Stomach smooth muscle (tissue), 2 donors: Measurements from ENCODE around the gene UGT1A9.
"Not testable (repeated sequence)": the region's sequence is repeated elsewhere in the genome, so short reads cannot be mapped to it uniquely, and the experiment has no call there.

Experiments used
- H3K27ac ChIP-seq: one replicate; pipeline ENCODE4 v1.7.0; 2013; ENCODE audit warnings: mild to moderate bottlenecking, low read length, inconsistent platforms
- H3K27me3 ChIP-seq, 2 donors: one replicate each; pipeline ENCODE4 v1.7.0; 2013; ENCODE audit warnings: low read length in 2 of 2; ENCODE audit not compliant: insufficient read depth in 2 of 2, control insufficient read depth in 1 of 2
- H3K36me3 ChIP-seq, 2 donors: one replicate each; pipeline ENCODE4 v1.7.0; 2013; ENCODE audit warnings: low read length in 2 of 2; ENCODE audit not compliant: control insufficient read depth in 2 of 2, insufficient read depth in 2 of 2
- H3K4me1 ChIP-seq: one replicate; pipeline ENCODE4 v1.7.0; 2013; ENCODE audit warnings: low read length; ENCODE audit not compliant: control insufficient read depth, insufficient read depth
- H3K4me3 ChIP-seq, 2 donors: one replicate each; pipeline ENCODE4 v1.7.0; 2013; ENCODE audit warnings: low read length in 2 of 2
- H3K9ac ChIP-seq, 2 donors: one replicate each; pipeline ENCODE4 v1.7.0; 2013; ENCODE audit warnings: low read length in 2 of 2, mild to moderate bottlenecking in 1 of 2
- H3K9me3 ChIP-seq, 2 donors: one replicate each; pipeline ENCODE4 v1.7.0; 2013; ENCODE audit warnings: low read length in 2 of 2; ENCODE audit not compliant: control insufficient read depth in 2 of 2
- donor health status: healthy.
- donor health status: Pancreatic carcinoma.

UGT1A9 gene

GRCh38 chr2:233671290-233672161 lies at the start of gene UGT1A9:
UGT1A9 (plus strand) TSS chr2:233671898; CDS start chr2:233671935, 37 bp downstream.
- H3K4me1 ChIP-seq, result no peaks in the 10 kb centered on the region
- H3K27me3 ChIP-seq, result no peaks in the 10 kb centered on the region
- no peak within 1 kb of the TSS for H3K4me3 ChIP-seq
- H3K36me3 ChIP-seq, result no peaks in the 10 kb centered on the region
- H3K9ac ChIP-seq, result no peak within 1 kb of the TSS
- peaks cover 0 to 2% of the 10 kb centered on the region in 2 donors for H3K9me3 ChIP-seq
- H3K27ac ChIP-seq, result no peak within 1 kb of the TSS

DNA sequence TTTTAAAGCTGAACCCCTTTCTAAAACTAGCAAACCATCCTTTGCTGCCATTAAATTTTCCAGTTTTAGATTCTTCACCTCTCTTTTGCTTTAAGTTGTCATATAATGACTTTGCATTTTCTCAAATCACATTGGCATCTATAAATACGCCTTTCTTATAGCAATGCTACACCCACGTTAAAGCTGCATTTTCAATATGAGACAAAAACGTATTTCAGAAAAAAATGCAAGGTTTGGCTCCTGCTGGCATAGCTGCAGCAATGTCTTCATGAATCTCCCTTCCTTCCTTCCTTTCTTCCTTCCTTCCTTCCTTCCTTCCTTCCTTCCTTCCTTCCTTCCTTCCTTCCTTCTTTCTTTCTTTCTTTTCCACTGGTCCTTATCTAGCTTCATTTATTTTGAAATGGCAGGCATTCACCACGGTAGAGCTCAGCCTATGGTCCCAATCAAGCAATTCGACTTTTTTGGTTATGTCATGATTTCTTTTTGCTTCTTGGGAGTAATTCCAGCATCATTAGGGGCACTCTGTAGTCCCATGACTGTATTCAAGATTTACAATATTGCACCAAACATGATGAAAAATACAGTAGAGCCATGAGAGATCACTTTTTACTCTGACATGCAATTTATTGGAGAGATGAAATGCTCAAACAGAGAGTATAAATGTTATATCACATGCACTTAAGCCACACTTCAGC lies 44.2 kb upstream of the UGT1A9 start:
- no peaks in the 10 kb centered on the region for H3K4me1 ChIP-seq
- H3K9me3 ChIP-seq, result no peaks in the 10 kb centered on the region
- no peak overlapping the region for H3K9ac ChIP-seq
- no peak overlapping the region for H3K27ac ChIP-seq
- H3K27me3 ChIP-seq, result no peaks in the 10 kb centered on the region
- no peak overlapping the region for H3K4me3 ChIP-seq
- no peaks in the 10 kb centered on the region for H3K36me3 ChIP-seq

DNA sequence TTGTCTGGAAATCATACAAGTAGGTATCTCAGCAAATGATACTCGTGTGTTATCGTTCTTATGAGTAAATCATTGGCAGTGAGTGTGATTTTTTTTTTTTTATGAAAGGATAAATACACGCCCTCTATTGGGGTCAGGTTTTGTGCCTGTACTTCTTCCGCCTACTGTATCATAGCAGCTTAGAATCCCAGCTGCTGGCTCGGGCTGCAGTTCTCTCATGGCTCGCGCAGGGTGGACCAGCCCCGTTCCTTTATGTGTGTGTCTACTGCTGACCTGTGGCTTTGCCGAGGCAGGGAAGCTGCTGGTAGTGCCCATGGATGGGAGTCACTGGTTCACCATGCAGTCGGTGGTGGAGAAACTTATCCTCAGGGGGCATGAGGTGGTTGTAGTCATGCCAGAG lies 35.4 kb upstream of the UGT1A9 start, which contains the start of gene UGT1A10:
UGT1A10 (plus strand) TSS at position 143 of the 400 bp plus-strand sequence; CDS start at position 218, 75 bp downstream.
- H3K9me3 ChIP-seq, H3K27ac ChIP-seq, H3K27me3 ChIP-seq, H3K9ac ChIP-seq, H3K4me1 ChIP-seq, H3K4me3 ChIP-seq, H3K36me3 ChIP-seq: not testable (repeated sequence)

DNA sequence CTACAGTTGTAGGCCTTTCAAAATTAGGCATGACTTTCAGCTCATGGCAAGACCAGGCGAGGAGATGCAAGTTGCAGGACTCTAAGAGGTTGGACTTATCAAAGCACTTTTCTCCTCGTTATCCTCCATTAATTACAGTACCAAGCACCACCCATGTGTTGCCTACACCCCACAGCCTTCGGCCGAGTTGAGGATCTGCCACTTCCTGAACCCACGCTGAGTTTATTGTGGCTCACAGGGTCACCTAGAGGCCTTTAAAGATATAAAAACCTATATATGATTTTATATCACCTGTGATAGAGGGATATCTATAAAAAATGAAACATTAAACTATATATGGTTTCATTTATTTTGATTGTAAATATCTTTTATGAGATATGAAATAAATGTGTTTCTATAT lies 32.9 kb upstream of the UGT1A9 start:
- peaks cover 0 to 7% of the 10 kb centered on the region in 2 donors for H3K9me3 ChIP-seq
- H3K4me1 ChIP-seq, result no peaks in the 10 kb centered on the region
- H3K4me3 ChIP-seq, result no peak overlapping the region
- no peak overlapping the region for H3K9ac ChIP-seq
- H3K36me3 ChIP-seq, result no peaks in the 10 kb centered on the region
- H3K27me3 ChIP-seq, result no peaks in the 10 kb centered on the region
- H3K27ac ChIP-seq, result no peak overlapping the region

- no peak overlapping the region for H3K27ac ChIP-seq
- H3K4me1 ChIP-seq, result no peaks in the 10 kb centered on the region
- peaks cover 0 to 7% of the 10 kb centered on the region in 2 donors for H3K9me3 ChIP-seq
- H3K36me3 ChIP-seq, result no peaks in the 10 kb centered on the region
- H3K4me3 ChIP-seq, result no peak overlapping the region
- no peak overlapping the region for H3K9ac ChIP-seq
- no peaks in the 10 kb centered on the region for H3K27me3 ChIP-seq
These were observed 31.8 kb upstream of the UGT1A9 start for GRCh38 chr2:233639860-233640259.

DNA sequence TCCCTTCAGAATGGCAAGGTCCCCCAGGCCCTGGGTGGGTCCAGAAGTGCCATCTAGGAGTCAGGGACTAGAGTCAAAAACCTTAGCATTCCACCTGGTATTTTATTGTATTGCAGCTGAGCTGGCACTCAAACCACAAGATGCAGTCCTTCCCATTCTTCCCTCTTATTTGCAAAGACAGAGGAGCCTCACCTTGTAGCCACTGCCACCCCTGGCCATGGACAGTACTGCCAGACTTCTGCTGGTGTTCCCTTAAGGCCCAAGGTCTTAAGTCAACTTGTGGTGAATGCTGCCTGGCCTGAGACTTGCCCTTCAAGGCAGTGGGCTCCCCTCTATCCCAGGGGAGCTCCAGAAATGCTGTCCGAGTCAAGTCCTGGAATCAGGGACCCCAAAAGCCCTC lies 28.6 kb upstream of the UGT1A9 start:
- no peak overlapping the region for H3K4me3 ChIP-seq
- no peak overlapping the region for H3K27ac ChIP-seq
- H3K36me3 ChIP-seq, result no peaks in the 10 kb centered on the region
- peaks cover 0 to 7% of the 10 kb centered on the region in 2 donors for H3K9me3 ChIP-seq
- H3K4me1 ChIP-seq, result no peaks in the 10 kb centered on the region
- H3K9ac ChIP-seq, result no peak overlapping the region
- H3K27me3 ChIP-seq, result no peaks in the 10 kb centered on the region

DNA sequence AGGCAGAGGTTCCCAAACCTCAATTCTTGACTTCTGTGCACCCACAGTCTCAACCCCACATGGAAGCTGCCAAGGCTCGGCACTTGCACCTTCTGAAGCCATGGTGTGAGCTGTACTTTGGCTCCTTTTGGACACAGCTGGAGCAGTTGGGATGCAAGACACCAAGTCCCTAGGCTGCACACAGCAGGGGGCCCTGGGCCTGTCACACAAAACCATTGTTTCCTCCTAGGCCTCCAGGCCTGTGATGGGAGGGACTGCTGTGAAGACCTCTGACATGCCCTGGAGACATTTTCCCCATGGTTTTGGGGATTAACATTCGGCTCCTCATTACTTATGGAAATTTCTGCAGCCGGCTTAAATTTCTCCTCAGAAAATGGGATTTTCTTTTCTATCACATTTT lies 25.7 kb upstream of the UGT1A9 start:
- not testable (repeated sequence) for H3K9ac ChIP-seq, H3K27me3 ChIP-seq, H3K36me3 ChIP-seq, H3K9me3 ChIP-seq, H3K4me1 ChIP-seq, H3K27ac ChIP-seq, H3K4me3 ChIP-seq

DNA sequence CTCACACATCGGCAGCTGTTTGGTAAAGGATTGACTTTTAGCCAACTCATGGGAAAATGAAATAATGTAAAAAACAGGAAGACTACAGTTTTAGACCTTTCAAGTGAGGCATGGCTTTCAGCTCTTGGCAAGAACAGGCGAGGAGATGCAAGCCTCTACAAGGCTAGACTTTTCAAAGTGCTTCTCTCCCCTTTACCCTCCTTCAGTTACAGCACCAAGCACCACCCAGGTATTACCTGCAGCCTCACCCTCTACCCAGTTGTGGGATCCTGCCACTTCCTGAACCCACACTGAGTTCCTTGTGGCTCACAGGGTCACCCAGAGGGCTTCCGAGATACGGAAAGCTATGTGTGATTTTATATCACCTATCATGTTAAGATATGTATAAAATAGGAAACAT lies 20.7 kb upstream of the UGT1A9 start:
- Histone ChIP-seq H3K36me3 (no peaks in the 10 kb centered on the region), H3K4me1 (no peaks in the 10 kb centered on the region), H3K9me3 (no peaks in the 10 kb centered on the region), H3K27me3 (peaks cover 0 to 2% of the 10 kb centered on the region in 2 donors), H3K4me3 (no peak overlapping the region), H3K27ac (no peak overlapping the region), H3K9ac (no peak overlapping the region)

- Histone ChIP-seq H3K9ac (no peak overlapping the region), H3K27ac (no peak overlapping the region), H3K9me3 (no peaks in the 10 kb centered on the region), H3K27me3 (peaks cover 0 to 2% of the 10 kb centered on the region in 2 donors), H3K4me1 (no peaks in the 10 kb centered on the region), H3K4me3 (no peak overlapping the region), H3K36me3 (no peaks in the 10 kb centered on the region)
These were observed 20.3 kb upstream of the UGT1A9 start for GRCh38 chr2:233651430-233651829.

GRCh38 chr2:233654501-233654900 lies 17.2 kb upstream of the UGT1A9 start:
- Histone ChIP-seq H3K27ac (no peak overlapping the region), H3K9ac (no peak overlapping the region), H3K9me3 (no peaks in the 10 kb centered on the region), H3K4me3 (no peak overlapping the region), H3K36me3 (no peaks in the 10 kb centered on the region), H3K27me3 (peaks cover 0 to 2% of the 10 kb centered on the region in 2 donors), H3K4me1 (no peaks in the 10 kb centered on the region)

DNA sequence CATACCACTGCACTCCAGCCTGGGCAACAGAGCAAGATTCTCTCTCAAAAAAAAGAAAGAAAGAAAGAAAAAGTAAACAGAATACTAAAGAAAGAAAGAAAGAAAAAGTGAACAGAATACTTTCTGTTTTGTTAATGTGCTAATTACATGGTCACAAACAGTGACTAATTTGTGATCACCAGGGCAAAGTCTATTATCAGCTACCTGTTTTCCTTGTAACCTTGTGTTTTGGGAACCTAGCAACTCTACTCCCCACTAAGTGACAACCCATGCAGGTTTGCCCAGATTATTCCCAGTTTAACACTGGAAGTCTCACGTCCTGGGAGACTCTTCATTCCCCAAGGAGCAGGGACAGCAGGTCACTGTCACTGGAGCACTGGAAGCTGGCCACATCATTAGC lies 16.7 kb upstream of the UGT1A9 start:
- Histone ChIP-seq H3K36me3 (no peaks in the 10 kb centered on the region), H3K9me3 (no peaks in the 10 kb centered on the region), H3K27ac (no peak overlapping the region), H3K9ac (no peak overlapping the region), H3K27me3 (peaks cover 0 to 2% of the 10 kb centered on the region in 2 donors), H3K4me3 (no peak overlapping the region), H3K4me1 (no peaks in the 10 kb centered on the region)
